Sigmoid colon (tissue), 4 donors: ENCODE measurements around the gene MDFI.

ENCODE experiments used
- EP300 ChIP-seq, 4 donors: sonication (generic); formaldehyde crosslinking; IDR thresholded peaks; one replicate each; pipeline ENCODE4 v1.6.1; 2017; ENCODE audit warnings: antibody characterized with exemption in 4 of 4
- POLR2A ChIP-seq, 2 donors: fragments of 450-650 bp; IDR thresholded peaks; one replicate each; pipeline ENCODE4 v1.6.1; 2016; ENCODE audit warnings: antibody characterized with exemption in 2 of 2, mild to moderate bottlenecking in 2 of 2, moderate library complexity in 2 of 2
- POLR2AphosphoS5 ChIP-seq, 4 donors: sonication (generic); formaldehyde crosslinking; IDR thresholded peaks; one replicate each; pipeline ENCODE4 v1.6.1; 2017; ENCODE audit warnings: antibody characterized with exemption in 4 of 4
- TF ChIP-seq, protein P1 (sequence below), 4 experiments: fragments of 450-650 bp in 3 of 4; fragments of 200-600 bp in 1 of 4; IDR thresholded peaks; one replicate each; pipeline ENCODE4 v1.5.1; 2016 to 2019; ENCODE audit warnings: antibody characterized with exemption in 4 of 4, mild to moderate bottlenecking in 3 of 4, moderate library complexity in 2 of 4

DNA sequence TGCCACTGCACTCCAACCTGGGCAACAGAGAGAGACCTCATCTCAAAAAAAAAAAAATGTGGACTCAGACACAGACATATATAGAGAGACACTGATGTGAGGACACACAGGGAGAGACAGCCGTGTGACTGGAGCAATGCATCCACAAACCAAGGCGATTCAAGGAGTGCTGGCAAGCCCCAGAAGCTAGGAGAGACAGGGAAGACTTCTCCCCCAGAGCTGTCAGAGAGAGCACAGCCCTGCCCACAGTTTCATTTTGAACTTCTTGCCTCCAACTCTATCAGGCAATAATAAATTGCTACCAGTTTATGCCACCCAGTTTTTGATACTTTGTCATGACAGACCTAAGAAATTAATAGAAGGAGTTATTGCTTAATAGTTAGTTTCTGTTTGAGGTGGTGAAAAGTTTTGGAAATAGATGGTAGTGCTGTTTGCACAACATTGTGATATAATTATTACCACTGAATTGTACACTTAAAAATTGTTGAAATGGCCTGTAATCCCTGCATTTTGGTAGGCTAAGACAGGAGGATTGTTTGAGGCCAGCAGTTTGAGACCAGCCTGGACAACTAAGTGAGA is 5.1 kb upstream of the MDFI start:
- TF ChIP-seq POLR2A (IDR thresholded peaks at IDR 0.05) (no peak), EP300 (IDR thresholded peaks at IDR 0.05) (no peak), POLR2AphosphoS5 (IDR thresholded peaks at IDR 0.05) (no peak)
- TF ChIP-seq, protein P1, sequence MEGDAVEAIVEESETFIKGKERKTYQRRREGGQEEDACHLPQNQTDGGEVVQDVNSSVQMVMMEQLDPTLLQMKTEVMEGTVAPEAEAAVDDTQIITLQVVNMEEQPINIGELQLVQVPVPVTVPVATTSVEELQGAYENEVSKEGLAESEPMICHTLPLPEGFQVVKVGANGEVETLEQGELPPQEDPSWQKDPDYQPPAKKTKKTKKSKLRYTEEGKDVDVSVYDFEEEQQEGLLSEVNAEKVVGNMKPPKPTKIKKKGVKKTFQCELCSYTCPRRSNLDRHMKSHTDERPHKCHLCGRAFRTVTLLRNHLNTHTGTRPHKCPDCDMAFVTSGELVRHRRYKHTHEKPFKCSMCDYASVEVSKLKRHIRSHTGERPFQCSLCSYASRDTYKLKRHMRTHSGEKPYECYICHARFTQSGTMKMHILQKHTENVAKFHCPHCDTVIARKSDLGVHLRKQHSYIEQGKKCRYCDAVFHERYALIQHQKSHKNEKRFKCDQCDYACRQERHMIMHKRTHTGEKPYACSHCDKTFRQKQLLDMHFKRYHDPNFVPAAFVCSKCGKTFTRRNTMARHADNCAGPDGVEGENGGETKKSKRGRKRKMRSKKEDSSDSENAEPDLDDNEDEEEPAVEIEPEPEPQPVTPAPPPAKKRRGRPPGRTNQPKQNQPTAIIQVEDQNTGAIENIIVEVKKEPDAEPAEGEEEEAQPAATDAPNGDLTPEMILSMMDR (IDR thresholded peaks at IDR 0.05): no peak
